CD14-positive monocyte (primary cell): ENCODE measurements around the gene ARPC4. TPM values are rescaled to one million over a fixed set of nuclear protein-coding genes. Genes with fewer than 3 reads are reported as not detected.

Experiments
- DNase-seq, 3 donors: peaks; one replicate each; pipeline ENCODE4 v3.0.0-alpha.2; 2011 to 2022
- H2AFZ ChIP-seq: 2 replicates; pipeline ENCODE4 v1.6.0; 2012; ENCODE audit warnings: mild to moderate bottlenecking, low read depth, low read length, inconsistent platforms; ENCODE audit not compliant: insufficient read depth, poor library complexity, severe bottlenecking
- H3K27ac ChIP-seq, 2 donors: 1 replicate in 1 of 2; 2 replicates in 1 of 2; pipeline ENCODE4 v1.5.1; 2012 to 2013; ENCODE audit warnings: low read length in 2 of 2, control low read depth in 1 of 2, inconsistent platforms in 1 of 2, low read depth in 1 of 2, mild to moderate bottlenecking in 1 of 2
- H3K27me3 ChIP-seq, 2 donors: one replicate each; pipeline versions ENCODE4 v1.6.0 to v1.6.1; 2011 to 2013; ENCODE audit warnings: low read length in 2 of 2; ENCODE audit not compliant: control insufficient read depth in 2 of 2, insufficient read depth in 2 of 2
- H3K36me3 ChIP-seq, 2 donors: replicated peaks in 1 of 2; 1 replicate in 1 of 2; 2 replicates in 1 of 2; pipeline versions ENCODE4 v1.5.1 to v1.6.1; 2012 to 2013; ENCODE audit warnings: low read length in 2 of 2, control low read depth in 1 of 2, inconsistent platforms in 1 of 2, mild to moderate bottlenecking in 1 of 2; ENCODE audit not compliant: insufficient read depth in 2 of 2, control insufficient read depth in 1 of 2
- H3K4me1 ChIP-seq, 2 donors: 1 replicate in 1 of 2; 2 replicates in 1 of 2; pipeline versions ENCODE4 v1.5.1 to v1.6.1; 2012 to 2013; ENCODE audit warnings: low read length in 2 of 2, control low read depth in 1 of 2, inconsistent platforms in 1 of 2, mild to moderate bottlenecking in 1 of 2, moderate library complexity in 1 of 2; ENCODE audit not compliant: insufficient read depth in 2 of 2, control insufficient read depth in 1 of 2
- H3K4me2 ChIP-seq: replicated peaks from 2 replicates; pipeline ENCODE3; 2012; ENCODE audit warnings: low read length, moderate library complexity, mild to moderate bottlenecking; ENCODE audit not compliant: poor library complexity, severe bottlenecking; ENCODE audit errors: extremely low read depth
- H3K4me3 ChIP-seq, 3 experiments: fragments of 200-600 bp in 1 of 3; sonication (generic) in 1 of 3; replicated peaks in 1 of 3; 1 replicate in 2 of 3; 2 replicates in 1 of 3; pipeline ENCODE4 v1.5.1; 2011 to 2013; ENCODE audit warnings: low read length in 3 of 3, mild to moderate bottlenecking in 3 of 3, control low read depth in 2 of 3, low read depth in 2 of 3, inconsistent platforms in 1 of 3, moderate library complexity in 1 of 3
- H3K79me2 ChIP-seq: 2 replicates; pipeline ENCODE4 v1.6.0; 2012; ENCODE audit warnings: mild to moderate bottlenecking, control low read depth, inconsistent platforms, low read length, moderate library complexity; ENCODE audit not compliant: insufficient read depth
- H3K9ac ChIP-seq: 2 replicates; pipeline ENCODE4 v1.6.0; 2017; ENCODE audit warnings: low read length, mild to moderate bottlenecking; ENCODE audit not compliant: insufficient read depth, poor library complexity, severe bottlenecking
- H3K9me3 ChIP-seq, 2 donors: replicated peaks in 1 of 2; 1 replicate in 1 of 2; 2 replicates in 1 of 2; pipeline versions ENCODE4 v1.5.1 to v1.6.1; 2012 to 2013; ENCODE audit warnings: low read length in 2 of 2, control low read depth in 1 of 2; ENCODE audit not compliant: control insufficient read depth in 1 of 2, insufficient read depth in 1 of 2
- H4K20me1 ChIP-seq: 2 replicates; pipeline ENCODE4 v1.6.0; 2012; ENCODE audit warnings: mild to moderate bottlenecking, low read length, control low read depth, moderate library complexity; ENCODE audit not compliant: insufficient read depth
- H3K27ac Mint-ChIP-seq, 7 donors: one replicate each; pipeline ENCODE4 v1.8.0; 2020; ENCODE audit warnings: mild to moderate bottlenecking in 7 of 7, mixed read lengths in 7 of 7, moderate library complexity in 6 of 7, inconsistent platforms in 2 of 7
- H3K27me3 Mint-ChIP-seq, 3 donors: one replicate each; pipeline ENCODE4 v1.8.0; 2021 to 2022; ENCODE audit warnings: low read depth in 3 of 3, mild to moderate bottlenecking in 3 of 3, mixed read lengths in 3 of 3, moderate library complexity in 3 of 3, inconsistent platforms in 1 of 3
- H3K36me3 Mint-ChIP-seq, 2 donors: one replicate each; pipeline ENCODE4 v1.8.0; 2020; ENCODE audit warnings: mixed read lengths in 2 of 2, inconsistent platforms in 1 of 2, mild to moderate bottlenecking in 1 of 2
- H3K4me1 Mint-ChIP-seq: one replicate; pipeline ENCODE4 v1.8.0; 2020; ENCODE audit warnings: mild to moderate bottlenecking, mixed read lengths
- H3K4me3 Mint-ChIP-seq, 2 donors: one replicate each; pipeline ENCODE4 v1.8.0; 2020; ENCODE audit warnings: mild to moderate bottlenecking in 2 of 2, mixed read lengths in 2 of 2, moderate library complexity in 1 of 2
- H3K9me3 Mint-ChIP-seq, 7 donors: one replicate each; pipeline ENCODE4 v1.8.0; 2020 to 2022; ENCODE audit warnings: mixed read lengths in 7 of 7, mild to moderate bottlenecking in 6 of 7, moderate library complexity in 6 of 7, inconsistent platforms in 2 of 7
- WGBS: methylation state at CpG from one replicate; pipeline ENCODE4 v1.1.5; 2013; ENCODE audit warnings: missing lambda C conversion rate; ENCODE audit not compliant: insufficient coverage; 5-methylcytosine and 5-hydroxymethylcytosine counted together
- intact Hi-C, 2 donors: fragments of 100-400 bp; cut with micrococcal nuclease; formaldehyde crosslinking; loops; one replicate each; pipeline versions ENCODE4 v1.15.0 to v1.15.1; 2023
- polyA plus RNA-seq, 3 donors: library from polyadenylated mRNA; depleted of rRNA in 1 of 3; unstranded in 2 of 3; stranded (reverse) in 1 of 3; fragments of 300-500 nt in 2 of 3; fragments of >200 nt in 1 of 3; fragmentation: Illumina TruSeq in 2 of 3; gene quantifications; 1 replicate in 2 of 3; 2 replicates in 1 of 3; pipeline ENCODE4 v1.2.3, GENCODE V29; 2012 to 2021
- TF ChIP-seq, protein P1 (sequence below): fragments of 200-600 bp; IDR thresholded peaks from one replicate; pipeline ENCODE4 v1.8.0; 2022; ENCODE audit warnings: antibody characterized with exemption, mild to moderate bottlenecking

ARPC4 gene
- polyA plus RNA-seq, 3 donors: 211 to 390 (median 389) TPM

DNA sequence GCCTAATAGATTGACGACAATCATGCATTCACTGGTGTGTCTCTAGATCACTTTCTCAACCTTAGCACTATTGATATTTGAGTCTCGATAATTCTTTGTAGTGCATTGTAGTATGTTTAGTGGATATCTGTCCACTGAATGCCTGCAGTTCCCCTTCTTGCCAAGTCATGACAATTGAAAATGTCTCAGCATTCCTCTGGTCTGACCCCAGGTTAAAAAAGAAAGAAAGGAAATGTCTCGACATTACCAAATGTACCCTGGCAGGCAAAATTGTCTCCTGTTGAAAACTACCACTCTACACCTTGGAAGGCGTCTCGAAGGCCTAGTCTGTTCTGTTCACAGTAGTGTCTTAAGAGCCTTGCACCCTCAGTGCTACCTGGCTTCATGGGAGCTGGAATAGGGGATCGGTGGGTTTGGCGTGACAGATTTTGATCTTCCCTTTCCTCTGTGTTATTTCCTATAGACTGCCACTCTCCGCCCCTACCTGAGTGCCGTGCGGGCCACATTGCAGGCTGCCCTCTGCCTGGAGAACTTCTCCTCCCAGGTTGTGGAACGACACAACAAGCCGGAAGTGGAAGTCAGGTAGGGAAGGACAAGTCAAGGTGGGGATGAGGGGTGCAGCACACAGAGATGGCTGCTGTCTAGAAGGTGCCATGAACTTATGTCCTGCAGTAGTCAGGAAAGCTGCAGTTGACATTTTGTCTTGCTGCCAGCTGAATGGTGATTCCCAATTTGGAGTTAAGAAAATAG, 4.5 kb downstream of the ARPC4 start:
- Mint-ChIP-seq H3K36me3 (peaks cover 45 to 74% of the 10 kb centered on the region in 2 donors), H3K27ac (peak overlapping the region in 5 of 7 donors; percentile 38 to 76 (median 43)), H3K9me3 (peaks cover 0 to 3% (median 0%) of the 10 kb centered on the region in 7 donors), H3K4me1 (peaks cover 22% of the 10 kb centered on the region), H3K4me3 (no peak overlapping the region), H3K27me3 (peaks cover 0 to 1% (median 0%) of the 10 kb centered on the region in 3 donors)
- no peak for DNase-seq
- 100% methylated on average over 5 of the region's 12 CpGs for WGBS
- Histone ChIP-seq H3K9ac (no peak overlapping the region), H3K79me2 (peaks cover 89% of the 10 kb centered on the region), H4K20me1 (peaks cover 90% of the 10 kb centered on the region), H2AFZ (no peak overlapping the region), H3K4me1 (peaks cover 23 to 26% of the 10 kb centered on the region in 2 donors), H3K9me3 (no peaks in the 10 kb centered on the region), H3K4me2 (no peak overlapping the region), H3K4me3 (no peak overlapping the region), H3K27ac (peak overlapping the region in 1 of 2 donors; percentile 39), H3K27me3 (no peaks in the 10 kb centered on the region), H3K36me3 (peaks cover 48 to 68% of the 10 kb centered on the region in 2 donors)
- TF ChIP-seq, protein P1, sequence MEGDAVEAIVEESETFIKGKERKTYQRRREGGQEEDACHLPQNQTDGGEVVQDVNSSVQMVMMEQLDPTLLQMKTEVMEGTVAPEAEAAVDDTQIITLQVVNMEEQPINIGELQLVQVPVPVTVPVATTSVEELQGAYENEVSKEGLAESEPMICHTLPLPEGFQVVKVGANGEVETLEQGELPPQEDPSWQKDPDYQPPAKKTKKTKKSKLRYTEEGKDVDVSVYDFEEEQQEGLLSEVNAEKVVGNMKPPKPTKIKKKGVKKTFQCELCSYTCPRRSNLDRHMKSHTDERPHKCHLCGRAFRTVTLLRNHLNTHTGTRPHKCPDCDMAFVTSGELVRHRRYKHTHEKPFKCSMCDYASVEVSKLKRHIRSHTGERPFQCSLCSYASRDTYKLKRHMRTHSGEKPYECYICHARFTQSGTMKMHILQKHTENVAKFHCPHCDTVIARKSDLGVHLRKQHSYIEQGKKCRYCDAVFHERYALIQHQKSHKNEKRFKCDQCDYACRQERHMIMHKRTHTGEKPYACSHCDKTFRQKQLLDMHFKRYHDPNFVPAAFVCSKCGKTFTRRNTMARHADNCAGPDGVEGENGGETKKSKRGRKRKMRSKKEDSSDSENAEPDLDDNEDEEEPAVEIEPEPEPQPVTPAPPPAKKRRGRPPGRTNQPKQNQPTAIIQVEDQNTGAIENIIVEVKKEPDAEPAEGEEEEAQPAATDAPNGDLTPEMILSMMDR: no peak
- intact Hi-C loops: loop anchor here in 1 of 2 donors (10.0 kb wide), 2 partner anchors 47 to 153 kb away; partner anchors contain the start of genes MTMR14 and RPUSD3

DNA sequence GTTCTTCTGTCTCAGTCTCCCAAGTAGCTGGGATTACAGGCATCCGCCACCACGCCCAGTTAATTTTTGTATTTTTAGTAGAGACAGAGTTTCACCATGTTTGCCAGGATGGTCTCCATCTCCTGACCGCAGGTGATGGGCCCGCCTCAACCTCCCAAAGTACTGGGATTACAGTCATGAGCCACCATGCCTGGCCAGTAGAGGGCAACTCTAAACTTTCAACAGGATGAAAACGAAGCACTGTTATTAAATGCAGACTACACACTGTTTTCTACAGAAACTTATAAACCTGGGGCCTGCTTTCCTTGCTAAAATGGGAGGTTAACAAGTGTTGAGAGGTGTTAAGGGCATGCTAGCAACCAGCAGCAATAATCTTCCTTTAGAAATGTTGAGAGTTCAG, 7.6 kb downstream of the ARPC4 start:
- H3K4me3 Mint-ChIP-seq: no peak overlapping the region

More for the DNA sequence above, 7.6 kb downstream of the ARPC4 start:
- no peak overlapping the region for H3K27ac ChIP-seq
- DNase-seq: no peak
- WGBS: 82% methylated on average over 2 of the region's 5 CpGs
- Mint-ChIP-seq H3K27ac (peak overlapping the region in 1 of 7 donors; percentile 40), H3K27me3 (no peaks in the 10 kb centered on the region), H3K36me3 (peaks cover 71 to 92% of the 10 kb centered on the region in 2 donors), H3K9me3 (no peaks in the 10 kb centered on the region), H3K4me1 (peaks cover 3% of the 10 kb centered on the region)
- no peaks in the 10 kb centered on the region for H3K9me3 ChIP-seq
- peaks cover 98% of the 10 kb centered on the region for H4K20me1 ChIP-seq
- H2AFZ ChIP-seq: no peak overlapping the region
- intact Hi-C loops: no loop called here
- H3K9ac ChIP-seq: no peak overlapping the region
- TF ChIP-seq, protein P1: peak; percentile 9
- H3K36me3 ChIP-seq: peaks cover 79 to 100% of the 10 kb centered on the region in 2 donors
- H3K27me3 ChIP-seq: no peaks in the 10 kb centered on the region
- no peak overlapping the region for H3K4me3 ChIP-seq
- H3K4me1 ChIP-seq: peaks cover 2 to 3% of the 10 kb centered on the region in 2 donors
- peaks cover 78% of the 10 kb centered on the region for H3K79me2 ChIP-seq
- no peak overlapping the region for H3K4me2 ChIP-seq
